DOHH2 (cell line): ENCODE results near the gene ULBP2.

Experiments
- EZH2phosphoT487 ChIP-seq: fragments of 200-600 bp; sonication (generic); IDR thresholded peaks from 2 replicates; pipeline ENCODE4 v1.6.1; 2017; ENCODE audit warnings: borderline replicate concordance, mild to moderate bottlenecking, antibody characterized with exemption, low read length, moderate library complexity, mixed read lengths
- TF ChIP-seq, protein P1 (sequence below): fragments of 200-600 bp; sonication (generic); IDR thresholded peaks from one replicate; pipeline ENCODE4 v1.5.1; 2014; ENCODE audit warnings: antibody characterized with exemption, mild to moderate bottlenecking, low read depth, low read length; ENCODE audit not compliant: poor library complexity, severe bottlenecking

DNA sequence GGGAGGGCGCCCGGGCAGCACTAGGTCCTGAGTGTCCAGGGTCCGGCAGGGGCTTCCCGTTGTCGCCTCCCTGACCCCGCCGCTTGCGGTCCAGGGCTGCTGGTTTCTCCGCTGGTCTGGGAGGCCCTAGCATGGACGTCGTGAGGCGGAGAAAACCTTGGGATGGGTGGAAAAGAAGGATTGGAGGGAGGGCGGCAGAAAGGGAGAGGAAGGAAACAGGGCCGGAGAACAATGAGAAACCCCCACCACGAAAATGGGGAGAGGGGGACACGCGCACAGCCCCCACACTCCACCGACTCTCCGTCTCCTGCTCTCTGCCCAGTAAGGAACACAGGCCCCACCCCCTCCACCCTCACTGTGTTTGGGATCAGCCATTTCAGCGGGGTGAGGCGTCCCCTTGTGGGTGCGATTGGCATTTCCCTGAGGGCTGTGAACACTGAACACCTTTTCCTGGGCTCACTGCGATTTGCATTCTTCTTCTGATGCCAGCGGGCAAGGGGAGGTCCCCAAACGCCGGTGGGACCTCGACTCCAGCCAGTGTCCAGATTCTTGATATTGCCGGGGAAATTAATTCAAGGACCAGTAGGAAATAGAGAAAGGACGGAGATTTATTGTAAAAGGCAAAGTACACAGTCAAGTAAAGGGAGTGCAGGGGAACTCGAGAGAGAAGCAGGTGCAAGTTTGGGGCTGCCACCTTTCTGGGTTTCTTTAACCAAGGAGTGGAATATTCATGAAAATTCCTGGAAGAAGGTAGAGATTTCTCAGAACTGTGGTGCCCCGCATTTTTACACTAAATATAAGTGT, 15.6 kb upstream of the ULBP2 start:
- TF ChIP-seq, protein P1, sequence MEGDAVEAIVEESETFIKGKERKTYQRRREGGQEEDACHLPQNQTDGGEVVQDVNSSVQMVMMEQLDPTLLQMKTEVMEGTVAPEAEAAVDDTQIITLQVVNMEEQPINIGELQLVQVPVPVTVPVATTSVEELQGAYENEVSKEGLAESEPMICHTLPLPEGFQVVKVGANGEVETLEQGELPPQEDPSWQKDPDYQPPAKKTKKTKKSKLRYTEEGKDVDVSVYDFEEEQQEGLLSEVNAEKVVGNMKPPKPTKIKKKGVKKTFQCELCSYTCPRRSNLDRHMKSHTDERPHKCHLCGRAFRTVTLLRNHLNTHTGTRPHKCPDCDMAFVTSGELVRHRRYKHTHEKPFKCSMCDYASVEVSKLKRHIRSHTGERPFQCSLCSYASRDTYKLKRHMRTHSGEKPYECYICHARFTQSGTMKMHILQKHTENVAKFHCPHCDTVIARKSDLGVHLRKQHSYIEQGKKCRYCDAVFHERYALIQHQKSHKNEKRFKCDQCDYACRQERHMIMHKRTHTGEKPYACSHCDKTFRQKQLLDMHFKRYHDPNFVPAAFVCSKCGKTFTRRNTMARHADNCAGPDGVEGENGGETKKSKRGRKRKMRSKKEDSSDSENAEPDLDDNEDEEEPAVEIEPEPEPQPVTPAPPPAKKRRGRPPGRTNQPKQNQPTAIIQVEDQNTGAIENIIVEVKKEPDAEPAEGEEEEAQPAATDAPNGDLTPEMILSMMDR = peak; percentile 86
- no peak for TF ChIP-seq EZH2phosphoT487
